NCI-H1694 treated with DMSO at 0.1 percent for 48 hours (cell line): ENCODE results near the gene DHX58.
A peak's percentile ranks its signal among the peaks of the same experiment; 100 is the strongest.

Source experiments
- DNase-seq: peaks from one replicate; lab custom pipeline; 2025; lab: John Stamatoyannopoulos, UW

DHX58 gene

GRCh38 chr17:42087042-42087701 lies 25.3 kb downstream of the DHX58 start:
- no peak for DNase-seq

GRCh38 chr17:42081516-42082129 lies 30.9 kb downstream of the DHX58 start:
- DNase-seq: no peak

- DNase-seq: no peak
Measured at GRCh38 chr17:42079541-42079940, 33.0 kb downstream of the DHX58 start.

- DNase-seq: no peak
Measured at GRCh38 chr17:42078396-42079043, 34.0 kb downstream of the DHX58 start.

- no peak for DNase-seq
Measured at GRCh38 chr17:42077755-42078154, 34.8 kb downstream of the DHX58 start.

- DNase-seq: no peak
Measured at GRCh38 chr17:42076797-42077559, 35.5 kb downstream of the DHX58 start.

GRCh38 chr17:42075789-42076188 lies 36.7 kb downstream of the DHX58 start:
- DNase-seq: no peak

- DNase-seq: no peak
Measured at GRCh38 chr17:42072323-42073187, 40.0 kb downstream of the DHX58 start.

GRCh38 chr17:42071810-42072209 lies 40.7 kb downstream of the DHX58 start:
- DNase-seq: no peak

- peak; percentile 26 for DNase-seq
Measured at GRCh38 chr17:42068979-42069378, 43.5 kb downstream of the DHX58 start.

- DNase-seq: peak; percentile 83
Measured at GRCh38 chr17:42067371-42068091, 45.0 kb downstream of the DHX58 start.

GRCh38 chr17:42065201-42065600 lies 47.3 kb downstream of the DHX58 start:
- no peak for DNase-seq

- no peak for DNase-seq
Measured at GRCh38 chr17:42062681-42063080, 49.8 kb downstream of the DHX58 start.

GRCh38 chr17:42061646-42062487 lies 50.6 kb downstream of the DHX58 start:
- DNase-seq: peak; percentile 47

GRCh38 chr17:42060231-42060630 lies 52.3 kb downstream of the DHX58 start:
- DNase-seq: no peak

- no peak for DNase-seq
Measured at GRCh38 chr17:42059815-42060214, 52.7 kb downstream of the DHX58 start.

GRCh38 chr17:42058063-42058462 lies 54.5 kb downstream of the DHX58 start:
- peak; percentile 11 for DNase-seq

- no peak for DNase-seq
Measured at GRCh38 chr17:42056635-42057034, 55.9 kb downstream of the DHX58 start.

- DNase-seq: no peak
Measured at GRCh38 chr17:42055496-42055895, 57.0 kb downstream of the DHX58 start.

GRCh38 chr17:42055027-42055426 lies 57.5 kb downstream of the DHX58 start:
- DNase-seq: no peak
